Kidney (tissue), 14 donors: ENCODE data around the gene CRMP1. TPM values are rescaled to one million over a fixed set of nuclear protein-coding genes. Genes with fewer than 3 reads are reported as not detected.

Source experiments
- DNase-seq, 5 donors: peaks; one replicate each; pipeline ENCODE4 v3.0.0-alpha.2; 2013 to 2020
- FAIRE-seq: peaks from 2 replicates; lab custom pipeline; 2012; peaks lifted over from hg19 to GRCh38; lab: Jason Lieb, UNC
- H3K27ac ChIP-seq, 2 donors: one replicate each; pipeline ENCODE4 v1.7.0; 2013; ENCODE audit warnings: low read depth in 2 of 2, low read length in 2 of 2, inconsistent platforms in 1 of 2
- H3K27me3 ChIP-seq: one replicate; pipeline ENCODE4 v1.7.1; 2013; ENCODE audit warnings: low read length, inconsistent platforms; ENCODE audit not compliant: control insufficient read depth, insufficient read depth
- H3K36me3 ChIP-seq, 3 donors: one replicate each; pipeline versions ENCODE4 v1.7.0 to v1.7.1; 2013; ENCODE audit warnings: low read length in 3 of 3, control low read depth in 1 of 3, inconsistent platforms in 1 of 3; ENCODE audit not compliant: insufficient read depth in 3 of 3, control insufficient read depth in 2 of 3
- H3K4me1 ChIP-seq, 3 donors: one replicate each; pipeline versions ENCODE4 v1.7.0 to v1.7.1; 2013; ENCODE audit warnings: low read length in 3 of 3, inconsistent platforms in 1 of 3, low read depth in 1 of 3; ENCODE audit not compliant: control insufficient read depth in 2 of 3, insufficient read depth in 2 of 3
- H3K4me3 ChIP-seq, 3 donors: one replicate each; pipeline versions ENCODE4 v1.7.0 to v1.8.1; 2013; ENCODE audit warnings: low read length in 3 of 3, control low read depth in 1 of 3, inconsistent platforms in 1 of 3
- H3K9ac ChIP-seq, 3 donors: one replicate each; pipeline versions ENCODE4 v1.7.0 to v1.7.1; 2013; ENCODE audit warnings: low read length in 3 of 3, control low read depth in 1 of 3, inconsistent platforms in 1 of 3
- H3K9me3 ChIP-seq, 3 donors: one replicate each; pipeline versions ENCODE4 v1.7.0 to v1.7.1; 2013; ENCODE audit warnings: low read length in 3 of 3, control low read depth in 1 of 3, inconsistent platforms in 1 of 3; ENCODE audit not compliant: control insufficient read depth in 2 of 3, insufficient read depth in 1 of 3
- intact Hi-C: fragments of 100-400 bp; cut with DNase I; formaldehyde crosslinking; loops from one replicate; pipeline ENCODE4 v1.11.1; 2022
- polyA plus RNA-seq: library from polyadenylated mRNA; stranded (reverse); fragments of 350-450 nt; fragmentation: Illumina TruSeq; extraction: RNeasy Lipid Tissue Mini Kit (QIAGEN cat#74804); gene quantifications from one replicate; pipeline ENCODE4 v1.2.3, GENCODE V29; 2014; ENCODE audit warnings: low read depth, low replicate concordance; ENCODE audit not compliant: insufficient read depth
- total RNA-seq: library from RNA; stranded (reverse); fragmentation: NEBNext Ultra II Directional; extraction: Animal tissue kit (Norgen Biotek cat#: 25700); gene quantifications from one replicate; pipeline ENCODE4 v1.2.1, GENCODE V29; 2021
- TF ChIP-seq, protein P1 (sequence below): IDR thresholded peaks from 3 replicates; pipeline ENCODE4 v1.5.1; 2012; ENCODE audit warnings: mild to moderate bottlenecking, moderate library complexity, borderline replicate concordance; ENCODE audit not compliant: insufficient read depth; ENCODE audit errors: extremely low read depth
- donor health status: control.
- donor health status: control.
- donor health status: control.
- donor health status: control.
- donor health status: control.
- donor health status: DM: yes; HTN: yes; CAD: no.
- donor health status: Normal renal cell carcinoma (clear cell type).

Gene CRMP1
- total and polyA plus RNA-seq, 2 donors from 2014 or later: 0.26 to 0.66 TPM

DNA sequence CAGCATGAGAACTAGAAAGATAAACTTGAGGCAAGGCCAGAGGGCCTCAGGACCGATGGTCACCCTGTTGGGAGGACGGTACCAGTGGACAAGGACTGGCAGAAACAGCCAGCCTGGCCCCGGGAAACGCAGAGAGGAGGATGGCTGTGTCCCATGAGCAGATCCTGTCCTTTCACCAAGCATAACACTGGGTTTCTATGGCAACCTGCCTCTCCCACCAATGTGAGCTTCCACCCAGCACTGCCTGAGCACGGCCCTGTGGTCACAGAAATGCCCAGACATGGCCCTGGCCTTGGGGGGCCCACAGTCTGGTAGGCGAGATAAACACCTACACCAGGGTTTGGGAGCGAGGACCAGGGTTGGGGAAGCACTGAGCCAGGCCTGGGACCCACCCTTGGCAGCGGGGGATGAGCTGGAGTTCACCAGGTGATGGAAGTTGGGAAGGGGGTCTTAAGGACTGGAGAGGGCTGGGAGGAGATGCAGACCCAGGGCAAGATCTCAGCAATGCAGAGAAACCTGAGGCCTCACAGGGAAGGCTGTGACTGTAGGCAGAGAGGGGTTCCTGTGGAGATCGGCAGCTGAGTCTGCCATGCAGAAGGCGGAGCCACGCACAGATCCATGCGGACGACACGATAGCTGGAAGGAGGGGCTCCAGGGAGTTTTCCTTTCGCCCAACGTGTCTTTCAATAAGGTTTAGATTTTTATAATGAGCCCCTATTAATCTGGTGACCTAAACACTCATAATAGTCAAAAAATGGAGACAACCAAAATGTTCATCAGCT is 32.7 kb upstream of the CRMP1 start:
- Histone ChIP-seq H3K27me3 (no peaks in the 10 kb centered on the region), H3K9me3 (no peaks in the 10 kb centered on the region), H3K9ac (no peak overlapping the region), H3K36me3 (no peaks in the 10 kb centered on the region), H3K27ac (no peak overlapping the region), H3K4me3 (no peak overlapping the region), H3K4me1 (no peaks in the 10 kb centered on the region)
- DNase-seq (peak in 2 of 5 donors; percentile 31 to 48), FAIRE-seq (no peak)
- intact Hi-C loops: no loop called here
- TF ChIP-seq, protein P1, sequence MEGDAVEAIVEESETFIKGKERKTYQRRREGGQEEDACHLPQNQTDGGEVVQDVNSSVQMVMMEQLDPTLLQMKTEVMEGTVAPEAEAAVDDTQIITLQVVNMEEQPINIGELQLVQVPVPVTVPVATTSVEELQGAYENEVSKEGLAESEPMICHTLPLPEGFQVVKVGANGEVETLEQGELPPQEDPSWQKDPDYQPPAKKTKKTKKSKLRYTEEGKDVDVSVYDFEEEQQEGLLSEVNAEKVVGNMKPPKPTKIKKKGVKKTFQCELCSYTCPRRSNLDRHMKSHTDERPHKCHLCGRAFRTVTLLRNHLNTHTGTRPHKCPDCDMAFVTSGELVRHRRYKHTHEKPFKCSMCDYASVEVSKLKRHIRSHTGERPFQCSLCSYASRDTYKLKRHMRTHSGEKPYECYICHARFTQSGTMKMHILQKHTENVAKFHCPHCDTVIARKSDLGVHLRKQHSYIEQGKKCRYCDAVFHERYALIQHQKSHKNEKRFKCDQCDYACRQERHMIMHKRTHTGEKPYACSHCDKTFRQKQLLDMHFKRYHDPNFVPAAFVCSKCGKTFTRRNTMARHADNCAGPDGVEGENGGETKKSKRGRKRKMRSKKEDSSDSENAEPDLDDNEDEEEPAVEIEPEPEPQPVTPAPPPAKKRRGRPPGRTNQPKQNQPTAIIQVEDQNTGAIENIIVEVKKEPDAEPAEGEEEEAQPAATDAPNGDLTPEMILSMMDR: no peak

GRCh38 chr4:5924461-5925125 is 31.7 kb upstream of the CRMP1 start:
- H3K4me1 ChIP-seq: no peaks in the 10 kb centered on the region
- no peak overlapping the region for H3K4me3 ChIP-seq
- no peaks in the 10 kb centered on the region for H3K9me3 ChIP-seq
- DNase-seq: peak in 4 of 5 donors; percentile 43 to 53 (median 50)
- H3K27me3 ChIP-seq: no peaks in the 10 kb centered on the region
- intact Hi-C loops: no loop called here
- H3K36me3 ChIP-seq: no peaks in the 10 kb centered on the region
- no peak overlapping the region for H3K27ac ChIP-seq
- H3K9ac ChIP-seq: no peak overlapping the region
- TF ChIP-seq, protein P1: no peak
- FAIRE-seq: no peak

GRCh38 chr4:5923376-5923775 is 30.5 kb upstream of the CRMP1 start:
- Histone ChIP-seq H3K4me1 (no peaks in the 10 kb centered on the region), H3K4me3 (no peak overlapping the region), H3K27me3 (no peaks in the 10 kb centered on the region), H3K27ac (no peak overlapping the region), H3K36me3 (no peaks in the 10 kb centered on the region), H3K9me3 (no peaks in the 10 kb centered on the region), H3K9ac (no peak overlapping the region)
- intact Hi-C loops: no loop called here
- FAIRE-seq: no peak
- TF ChIP-seq, protein P1: no peak
- peak in 1 of 5 donors; percentile 46 for DNase-seq
